ENCODE measurements around the gene LRG1.

GRCh38 chr19:4522291-4523002 is 17.4 kb downstream of the LRG1 start:
- TF ChIP-seq CTCF (conservative IDR thresholded peaks at IDR 0.05 in 1 of 2, IDR thresholded peaks at IDR 0.05 in 1 of 2; ENCODE audit: extremely low read depth in 1 of 2, insufficient read depth in 1 of 2, low read depth in 1 of 2, low read length in 2 of 2): no peak
- no peak for TF ChIP-seq EZH2 (IDR thresholded peaks at IDR 0.05; ENCODE audit: borderline replicate concordance, low read length)

All from mammary epithelial cell (primary cell).